ENCODE results near the gene COG3.
A peak's percentile ranks its signal among the peaks of the same experiment; 100 is the strongest.

Gene COG3

GRCh38 chr13:45503658-45504057 is 38.9 kb downstream of the COG3 start:
- DNase-seq (ENCODE audit: low read depth): no peak

- no peak for DNase-seq (ENCODE audit: low read depth)
These were observed 42.1 kb downstream of the COG3 start for GRCh38 chr13:45506811-45507210.

- DNase-seq (ENCODE audit: low read depth): no peak
These were observed 44.0 kb downstream of the COG3 start for GRCh38 chr13:45508776-45509175.

- no peak for DNase-seq (ENCODE audit: low read depth)
These were observed 45.9 kb downstream of the COG3 start for GRCh38 chr13:45510672-45511071.

GRCh38 chr13:45511310-45512097 is 46.8 kb downstream of the COG3 start:
- peak; percentile 15 for DNase-seq (ENCODE audit: low read depth)

GRCh38 chr13:45512098-45512496 is 47.4 kb downstream of the COG3 start:
- DNase-seq (ENCODE audit: low read depth): no peak

GRCh38 chr13:45516757-45517156 is 52.0 kb downstream of the COG3 start:
- DNase-seq (ENCODE audit: low read depth): no peak

GRCh38 chr13:45518525-45519245 is 53.9 kb downstream of the COG3 start:
- DNase-seq (ENCODE audit: low read depth): no peak

- no peak for DNase-seq (ENCODE audit: low read depth)
These were observed 54.8 kb downstream of the COG3 start for GRCh38 chr13:45519493-45519892.

- no peak for DNase-seq (ENCODE audit: low read depth)
These were observed 56.6 kb downstream of the COG3 start for GRCh38 chr13:45521297-45521696.

GRCh38 chr13:45522571-45522970 is 57.8 kb downstream of the COG3 start:
- DNase-seq (ENCODE audit: low read depth): no peak

GRCh38 chr13:45527699-45528462 is 63.1 kb downstream of the COG3 start:
- DNase-seq (ENCODE audit: low read depth): no peak

- no peak for DNase-seq (ENCODE audit: low read depth)
These were observed 65.0 kb downstream of the COG3 start for GRCh38 chr13:45529758-45530157.

GRCh38 chr13:45534604-45535003 is 69.9 kb downstream of the COG3 start:
- no peak for DNase-seq (ENCODE audit: low read depth)

GRCh38 chr13:45536224-45536623 is 71.5 kb downstream of the COG3 start:
- DNase-seq (ENCODE audit: low read depth): no peak

- DNase-seq (ENCODE audit: low read depth): no peak
These were observed 72.8 kb downstream of the COG3 start for GRCh38 chr13:45537516-45537915.

- no peak for DNase-seq (ENCODE audit: low read depth)
These were observed 73.6 kb downstream of the COG3 start for GRCh38 chr13:45538382-45538781.

- no peak for DNase-seq (ENCODE audit: low read depth)
These were observed 75.5 kb downstream of the COG3 start for GRCh38 chr13:45540195-45540594.

GRCh38 chr13:45540864-45541263 is 76.1 kb downstream of the COG3 start:
- DNase-seq (ENCODE audit: low read depth): no peak

- DNase-seq (ENCODE audit: low read depth): no peak
These were observed 77.1 kb downstream of the COG3 start for GRCh38 chr13:45541806-45542205.

- DNase-seq (ENCODE audit: low read depth): no peak
These were observed 77.7 kb downstream of the COG3 start for GRCh38 chr13:45542391-45542790.

- no peak for DNase-seq (ENCODE audit: low read depth)
These were observed 78.1 kb downstream of the COG3 start for GRCh38 chr13:45542878-45543277.

GRCh38 chr13:45544520-45544919 is 79.8 kb downstream of the COG3 start:
- no peak for DNase-seq (ENCODE audit: low read depth)
